Right atrium auricular region (tissue), 2 donors: Measurements from ENCODE around the gene SEMA5A. TPM values are rescaled to one million over a fixed set of nuclear protein-coding genes. Genes with fewer than 3 reads are reported as not detected.
A peak's percentile ranks its signal among the peaks of the same experiment; 100 is the strongest.

Experiments used
- DNase-seq: peaks from one replicate; pipeline ENCODE4 v3.0.0-alpha.2; 2019; ENCODE audit warnings: low spot score
- H3K27ac ChIP-seq, 2 donors: fragments of 200-600 bp; sonication (generic); 1 replicate in 1 of 2; 2 replicates in 1 of 2; pipeline ENCODE4 v1.5.1; 2016 to 2019
- H3K27me3 ChIP-seq, 2 donors: fragments of 200-600 bp; sonication (generic); one replicate each; pipeline versions ENCODE4 v1.5.1 to v1.6.0; 2017 to 2019
- H3K36me3 ChIP-seq: fragments of 200-600 bp; sonication (generic); one replicate; pipeline ENCODE4 v1.5.1; 2016
- H3K4me1 ChIP-seq, 2 donors: fragments of 200-600 bp; sonication (generic); one replicate each; pipeline versions ENCODE4 v1.5.1 to v1.6.0; 2017 to 2019
- H3K4me3 ChIP-seq, 2 donors: fragments of 200-600 bp; sonication (generic); 1 replicate in 1 of 2; 2 replicates in 1 of 2; pipeline ENCODE4 v1.5.1; 2017 to 2019; ENCODE audit warnings: mild to moderate bottlenecking in 1 of 2, moderate library complexity in 1 of 2
- H3K9me3 ChIP-seq, 2 donors: fragments of 200-600 bp; sonication (generic); one replicate each; pipeline ENCODE4 v1.5.1; 2019
- CTCF ChIP-seq, 2 donors: fragments of 200-600 bp; sonication (generic); IDR thresholded peaks; one replicate each; pipeline ENCODE4 v1.5.1; 2019; ENCODE audit warnings: antibody characterized with exemption in 2 of 2
- total RNA-seq, 2 donors: library from RNA; depleted of rRNA; stranded (reverse); fragments of >200 nt; gene quantifications; one replicate each; pipeline ENCODE4 v1.1.0, GENCODE V29; 2016

Gene SEMA5A
- total RNA-seq, 2 donors from 2014 or later = 14.1 to 26.2 TPM

GRCh38 chr5:9519537-9519936 is 26.3 kb downstream of the SEMA5A start:
- TF ChIP-seq CTCF (IDR thresholded peaks at IDR 0.05) = no peak
- H3K36me3 ChIP-seq = no peaks in the 10 kb centered on the region
- DNase-seq = no peak
- H3K9me3 ChIP-seq = no peaks in the 10 kb centered on the region
- no peak overlapping the region for H3K4me3 ChIP-seq
- H3K27me3 ChIP-seq = no peaks in the 10 kb centered on the region
- peaks cover 0 to 46% of the 10 kb centered on the region in 2 donors for H3K4me1 ChIP-seq
- H3K27ac ChIP-seq = peak overlapping the region in 1 of 2 donors; percentile 43

GRCh38 chr5:9516591-9516990 is 29.3 kb downstream of the SEMA5A start:
- Histone ChIP-seq H3K27ac (no peak overlapping the region), H3K4me3 (no peak overlapping the region), H3K9me3 (no peaks in the 10 kb centered on the region), H3K4me1 (peaks cover 0 to 52% of the 10 kb centered on the region in 2 donors), H3K36me3 (no peaks in the 10 kb centered on the region), H3K27me3 (no peaks in the 10 kb centered on the region)
- TF ChIP-seq CTCF (IDR thresholded peaks at IDR 0.05) = no peak
- DNase-seq = no peak

- H3K4me1 ChIP-seq = peaks cover 0 to 52% of the 10 kb centered on the region in 2 donors
- H3K36me3 ChIP-seq = no peaks in the 10 kb centered on the region
- H3K27me3 ChIP-seq = no peaks in the 10 kb centered on the region
- DNase-seq = no peak
- H3K27ac ChIP-seq = peak overlapping the region; percentile 53 to 69
- TF ChIP-seq CTCF (IDR thresholded peaks at IDR 0.05) = no peak
- no peaks in the 10 kb centered on the region for H3K9me3 ChIP-seq
- H3K4me3 ChIP-seq = no peak overlapping the region
Observed at GRCh38 chr5:9515436-9515835, 30.4 kb downstream of the SEMA5A start.

GRCh38 chr5:9514968-9515367 is 30.9 kb downstream of the SEMA5A start:
- TF ChIP-seq CTCF (IDR thresholded peaks at IDR 0.05) = no peak
- no peak for DNase-seq
- no peaks in the 10 kb centered on the region for H3K9me3 ChIP-seq
- peaks cover 0 to 48% of the 10 kb centered on the region in 2 donors for H3K4me1 ChIP-seq
- H3K4me3 ChIP-seq = no peak overlapping the region
- H3K36me3 ChIP-seq = no peaks in the 10 kb centered on the region
- peak overlapping the region; percentile 53 to 69 for H3K27ac ChIP-seq
- H3K27me3 ChIP-seq = no peaks in the 10 kb centered on the region

GRCh38 chr5:9513827-9514226 is 32.0 kb downstream of the SEMA5A start:
- H3K9me3 ChIP-seq = no peaks in the 10 kb centered on the region
- H3K4me1 ChIP-seq = peaks cover 0 to 37% of the 10 kb centered on the region in 2 donors
- peak overlapping the region; percentile 18 to 69 for H3K27ac ChIP-seq

More at GRCh38 chr5:9513827-9514226, 32.0 kb downstream of the SEMA5A start:
- H3K4me3 ChIP-seq = no peak overlapping the region
- no peak for DNase-seq
- no peaks in the 10 kb centered on the region for H3K36me3 ChIP-seq
- H3K27me3 ChIP-seq = no peaks in the 10 kb centered on the region
- peak in 1 of 2 donors; percentile 46 for TF ChIP-seq CTCF (IDR thresholded peaks at IDR 0.05)
